NT2/D1 (cell line): ENCODE data around the gene EDC3.

Experiments
- SUZ12 ChIP-seq: IDR thresholded peaks from 2 replicates; pipeline ENCODE4 v1.6.1; 2011; ENCODE audit not compliant: insufficient read length, insufficient read depth; ENCODE audit errors: extremely low read depth
- YY1 ChIP-seq: IDR thresholded peaks from 2 replicates; pipeline ENCODE4 v1.6.1; 2011; ENCODE audit not compliant: insufficient read length, insufficient read depth
- ZNF274 ChIP-seq: IDR thresholded peaks from 2 replicates; pipeline ENCODE4 v1.6.1; 2011; ENCODE audit warnings: mild to moderate bottlenecking, low read depth, low read length

- TF ChIP-seq YY1 (no peak), ZNF274 (no peak), SUZ12 (no peak)
Observed at GRCh38 chr15:74726774-74727164, 30.9 kb upstream of the EDC3 start.
